HG03565 (cell line): ENCODE measurements around the gene IL12B.
"Not testable (repeated sequence)": the region's sequence is repeated elsewhere in the genome, so short reads cannot be mapped to it uniquely, and the experiment has no call there.

Source experiments
- ATAC-seq: cut with Tn5 transposase; IDR thresholded peaks from one replicate; pipeline ENCODE4 v1.9.1; 2021; ENCODE audit warnings: mild to moderate bottlenecking, moderate library complexity; ENCODE audit not compliant: unreplicated experiment

Gene IL12B

GRCh38 chr5:159301466-159301865, 28.8 kb downstream of the IL12B start:
- no peak for ATAC-seq

GRCh38 chr5:159297300-159297699, 33.0 kb downstream of the IL12B start:
- not testable (repeated sequence) for ATAC-seq

- no peak for ATAC-seq
Observed at GRCh38 chr5:159294921-159295320, 35.4 kb downstream of the IL12B start.

DNA sequence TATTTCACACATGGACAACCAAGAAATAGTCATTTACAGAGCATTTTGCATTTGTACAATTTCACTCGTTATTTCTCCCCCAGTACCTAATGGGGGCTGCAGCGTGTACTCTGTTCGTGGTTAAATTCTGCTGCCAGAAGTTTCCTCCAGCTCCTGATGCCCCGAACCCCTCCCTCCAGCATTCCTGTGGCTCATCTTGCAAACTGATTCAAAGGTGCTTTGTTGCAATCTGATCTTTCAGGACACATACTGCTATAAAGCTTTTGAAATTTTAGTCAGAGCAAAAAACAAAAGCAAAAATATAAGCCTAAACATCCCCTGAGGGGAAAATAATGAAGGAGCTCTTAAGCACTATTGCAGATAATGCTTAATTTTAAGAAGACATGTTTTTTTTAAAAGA, 39.5 kb downstream of the IL12B start:
- no peak for ATAC-seq

- ATAC-seq: no peak
Observed at GRCh38 chr5:159286420-159287035, 43.8 kb downstream of the IL12B start.

DNA sequence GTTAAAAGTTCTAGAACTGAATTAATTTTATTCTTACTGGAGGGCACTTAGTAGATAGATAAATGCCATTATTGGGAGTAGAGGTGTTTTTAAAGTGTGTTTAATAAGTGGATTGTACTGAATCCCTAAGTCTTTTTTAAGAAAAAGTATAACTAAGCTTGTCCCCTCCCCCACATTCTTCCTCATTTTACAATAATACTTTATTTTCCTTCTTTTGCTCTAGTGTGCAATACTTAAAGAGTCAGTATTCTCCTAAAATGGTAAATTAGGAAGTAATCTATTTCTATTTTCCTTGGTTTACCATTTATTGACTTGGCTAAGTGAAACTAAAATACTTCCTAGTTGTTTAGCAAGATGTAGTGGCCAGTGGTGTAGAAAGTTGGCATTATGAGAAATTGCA, 55.6 kb downstream of the IL12B start:
- no peak for ATAC-seq

- no peak for ATAC-seq
Observed at GRCh38 chr5:159273923-159274322, 56.4 kb downstream of the IL12B start.

DNA sequence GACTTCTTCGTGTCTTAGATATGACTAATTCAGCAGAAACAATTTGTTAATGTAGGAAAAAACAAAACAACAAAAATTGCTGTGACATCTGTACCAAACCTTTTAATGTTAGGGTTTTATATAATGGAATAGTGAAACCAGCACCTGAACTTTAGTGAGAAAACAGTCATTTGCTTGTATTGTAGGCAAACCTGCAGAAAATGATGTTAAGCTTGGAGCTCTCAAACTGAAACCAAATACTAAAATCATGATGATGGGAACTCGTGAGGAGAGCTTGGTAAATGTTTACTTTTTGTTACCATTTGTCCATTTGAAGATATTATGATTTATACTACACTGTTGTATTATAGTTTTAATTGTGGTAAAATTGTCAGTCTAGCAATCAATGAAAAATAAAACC, 60.6 kb downstream of the IL12B start:
- no peak for ATAC-seq

DNA sequence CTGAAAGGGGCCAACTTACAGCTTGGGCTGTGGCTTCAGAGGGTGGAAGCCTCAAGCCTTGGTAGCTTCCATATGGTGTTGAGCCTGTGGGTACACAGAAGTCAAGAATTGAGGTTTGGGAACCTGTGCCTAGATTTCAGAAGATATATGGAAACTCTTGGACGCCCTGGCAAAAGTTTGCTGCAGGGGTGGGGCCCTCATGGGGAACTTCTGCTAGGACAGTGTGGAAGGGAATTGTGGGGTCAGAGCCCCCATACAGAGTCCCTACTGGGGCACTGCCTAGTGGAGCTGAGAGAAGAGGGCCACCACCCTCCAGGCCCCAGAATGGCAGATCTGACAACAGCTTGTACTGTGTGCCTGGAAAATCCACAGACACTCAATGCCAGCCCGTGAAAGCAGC, 63.5 kb downstream of the IL12B start:
- ATAC-seq: not testable (repeated sequence)
